Activated CD8-positive, alpha-beta T cell treated with anti-CD3 and anti-CD28 coated beads for 36 hours (primary cell): ENCODE data around the gene KRT85. TPM values are rescaled to one million over a fixed set of nuclear protein-coding genes. Genes with fewer than 3 reads are reported as not detected.

Experiments
- ATAC-seq: fragments of 200-7000 bp; cut with Tn5 transposase; one replicate; pipeline ENCODE4 v1.10.0; 2021; ENCODE audit warnings: mild to moderate bottlenecking, moderate library complexity
- CTCF ChIA-PET: fragments of 350-600 bp; sonication (Branson Sonifier 250); formaldehyde crosslinking; loops from one replicate; lab custom pipeline; 2021; ENCODE audit warnings: antibody characterized with exemption; lab: Charles Lee
- POLR2A ChIA-PET: fragments of 350-600 bp; sonication (Branson Sonifier 250); formaldehyde crosslinking; loops from one replicate; lab custom pipeline; 2021; ENCODE audit warnings: antibody characterized with exemption; lab: Charles Lee
- DNase-seq: peaks from one replicate; pipeline ENCODE4 v3.0.0-alpha.2; 2020
- H3K27ac Mint-ChIP-seq: one replicate; pipeline ENCODE4 v1.8.0; 2021; ENCODE audit warnings: mild to moderate bottlenecking, mixed read lengths
- H3K27me3 Mint-ChIP-seq: one replicate; pipeline ENCODE4 v1.8.0; 2021; ENCODE audit warnings: mixed read lengths
- H3K36me3 Mint-ChIP-seq: one replicate; pipeline ENCODE4 v1.8.0; 2021; ENCODE audit warnings: low read depth, mixed read lengths
- H3K4me1 Mint-ChIP-seq: one replicate; pipeline ENCODE4 v1.8.0; 2021; ENCODE audit warnings: low read depth, mixed read lengths
- H3K4me3 Mint-ChIP-seq: one replicate; pipeline ENCODE4 v1.8.0; 2021; ENCODE audit warnings: mild to moderate bottlenecking, moderate library complexity, mixed read lengths
- H3K9me3 Mint-ChIP-seq: one replicate; pipeline ENCODE4 v1.8.0; 2021; ENCODE audit warnings: mixed read lengths
- CTCF ChIP-seq: fragments of 200-600 bp; IDR thresholded peaks from one replicate; pipeline ENCODE4 v1.8.0; 2022; ENCODE audit warnings: antibody characterized with exemption, mild to moderate bottlenecking
- intact Hi-C: fragments of 100-400 bp; cut with micrococcal nuclease; formaldehyde crosslinking; loops from one replicate; pipeline ENCODE4 v1.10.0; 2022
- total RNA-seq, 2 experiments: library from RNA; stranded (reverse); gene quantifications; one replicate each; pipeline ENCODE4 v1.2.3, GENCODE V29; 2021

The KRT85 gene
- total RNA-seq, 2 experiments from 2014 or later: not detected

GRCh38 chr12:52367876-52368275 is 595 bp upstream of the KRT85 start:
- no peak overlapping the region for H3K27ac Mint-ChIP-seq
- peaks cover 6% of the 10 kb centered on the region for H3K27me3 Mint-ChIP-seq
- H3K9me3 Mint-ChIP-seq: no peaks in the 10 kb centered on the region
- ChIA-PET POLR2A (interaction anchor here (1.4 kb wide), 1 partner anchor 9 kb away, joined by 3 read pairs; no protein-coding TSS in a partner anchor), CTCF (interaction anchor here (1.2 kb wide), 1 partner anchor 89 kb away, joined by 3 read pairs; no protein-coding TSS in a partner anchor)
- no peaks in the 10 kb centered on the region for H3K36me3 Mint-ChIP-seq
- no peaks in the 10 kb centered on the region for H3K4me1 Mint-ChIP-seq
- DNase-seq: no peak
- intact Hi-C loops: no loop called here
- TF ChIP-seq CTCF: no peak
- no peak overlapping the region for H3K4me3 Mint-ChIP-seq
- ATAC-seq: no peak

- Mint-ChIP-seq H3K4me1 (peaks cover 2% of the 10 kb centered on the region), H3K4me3 (no peak overlapping the region), H3K9me3 (no peaks in the 10 kb centered on the region), H3K27me3 (peaks cover 5% of the 10 kb centered on the region), H3K36me3 (no peaks in the 10 kb centered on the region), H3K27ac (no peak overlapping the region)
- TF ChIP-seq CTCF: no peak
- no peak for ATAC-seq
- ChIA-PET POLR2A (no interaction called here), CTCF (interaction anchor here (0.9 to 2.1 kb wide), 4 partner anchors 8 to 519 kb away, joined by 3 to 7 read pairs (median 4); no protein-coding TSS in a partner anchor)
- DNase-seq: no peak
- intact Hi-C loops: no loop called here
Measured at GRCh38 chr12:52364901-52365489, 2.3 kb downstream of the KRT85 start.

GRCh38 chr12:52364061-52364460 is 3.2 kb downstream of the KRT85 start:
- Mint-ChIP-seq H3K4me3 (no peak overlapping the region), H3K27me3 (peaks cover 5% of the 10 kb centered on the region), H3K36me3 (no peaks in the 10 kb centered on the region), H3K4me1 (peaks cover 9% of the 10 kb centered on the region), H3K27ac (no peak overlapping the region), H3K9me3 (no peaks in the 10 kb centered on the region)
- ChIA-PET POLR2A (no interaction called here), CTCF (interaction anchor here (0.9 to 2.1 kb wide), 3 partner anchors 9 to 520 kb away, joined by 3 to 7 read pairs (median 4); no protein-coding TSS in a partner anchor)
- DNase-seq (no peak), ATAC-seq (no peak)
- no peak for TF ChIP-seq CTCF
- intact Hi-C loops: no loop called here

- DNase-seq (no peak), ATAC-seq (no peak)
- intact Hi-C loops: no loop called here
- Mint-ChIP-seq H3K27ac (no peak overlapping the region), H3K4me3 (no peak overlapping the region), H3K9me3 (no peaks in the 10 kb centered on the region), H3K27me3 (peaks cover 3% of the 10 kb centered on the region), H3K4me1 (peaks cover 18% of the 10 kb centered on the region), H3K36me3 (no peaks in the 10 kb centered on the region)
- TF ChIP-seq CTCF: no peak
- ChIA-PET CTCF (interaction anchor here (1.7 to 2.1 kb wide), 2 partner anchors 10 to 521 kb away, joined by 3 to 7 read pairs; no protein-coding TSS in a partner anchor), POLR2A (no interaction called here)
Measured at GRCh38 chr12:52363111-52363679, 4.1 kb downstream of the KRT85 start.
